Measurements from ENCODE around the gene ERVK3-1. TPM values are rescaled to one million over a fixed set of nuclear protein-coding genes. Genes with fewer than 3 reads are reported as not detected.

ERVK3-1 gene
- total and polyA plus RNA-seq, 2 experiments from 2014 or later: 57.9 to 71.7 TPM

- Histone ChIP-seq H3K4me1 (ENCODE audit: insufficient read depth) (peaks cover 7% of the 10 kb centered on the region), H3K27me3 (no peaks in the 10 kb centered on the region), H3K36me3 (replicated peaks; ENCODE audit: insufficient read depth, low read depth) (no peaks in the 10 kb centered on the region), H3K4me2 (peak within 1 kb of the TSS; percentile 88), H3K9me2 (replicated peaks; ENCODE audit: insufficient read depth) (no peaks in the 10 kb centered on the region), H3K4me3 (peak within 1 kb of the TSS; percentile 93), H4K20me1 (ENCODE audit: insufficient read depth, poor library complexity, severe bottlenecking) (no peaks in the 10 kb centered on the region), H2AFZ (peak within 1 kb of the TSS; percentile 93), H3K79me2 (peaks cover 8% of the 10 kb centered on the region), H3K9me3 (ENCODE audit: low read depth) (no peaks in the 10 kb centered on the region), H3K27ac (peak within 1 kb of the TSS; percentile 100)
- 1% methylated on average over 74 of the region's 74 CpGs for WGBS (ENCODE audit: low lambda C conversion rate, missing lambda C conversion rate)
- no peak for TF ChIP-seq EZH2 (IDR thresholded peaks at IDR 0.05; ENCODE audit: borderline replicate concordance)
- no peak for TF ChIP-seq EZH2phosphoT487 (IDR thresholded peaks at IDR 0.05; ENCODE audit: low read depth, severe bottlenecking, unreplicated experiment)
- TF ChIP-seq CTCF (IDR thresholded peaks at IDR 0.05; ENCODE audit: poor library complexity): no peak
- peak; percentile 97 for DNase-seq (ENCODE audit: low spot score)
Observed at GRCh38 chr19:58362272-58362994, 57.3 kb downstream of the ERVK3-1 start, which contains the start of gene ZNF497. ZNF497 (minus strand) TSS chr19:58362751; CDS start chr19:58357635, 5,116 bp downstream.

- Histone ChIP-seq H3K27ac (no peak overlapping the region), H3K9me3 (ENCODE audit: low read depth) (no peaks in the 10 kb centered on the region), H2AFZ (no peak overlapping the region), H3K9me2 (replicated peaks; ENCODE audit: insufficient read depth) (no peaks in the 10 kb centered on the region), H4K20me1 (ENCODE audit: insufficient read depth, poor library complexity, severe bottlenecking) (no peaks in the 10 kb centered on the region), H3K4me1 (ENCODE audit: insufficient read depth) (peaks cover 7% of the 10 kb centered on the region), H3K27me3 (no peaks in the 10 kb centered on the region), H3K4me2 (no peak overlapping the region), H3K4me3 (no peak overlapping the region), H3K36me3 (replicated peaks; ENCODE audit: insufficient read depth, low read depth) (no peaks in the 10 kb centered on the region), H3K79me2 (peaks cover 8% of the 10 kb centered on the region)
- WGBS (ENCODE audit: low lambda C conversion rate, missing lambda C conversion rate): 94% methylated on average over 5 of the region's 5 CpGs
- no peak for DNase-seq (ENCODE audit: low spot score)
- no peak for TF ChIP-seq CTCF (IDR thresholded peaks at IDR 0.05; ENCODE audit: poor library complexity)
- no peak for TF ChIP-seq EZH2phosphoT487 (IDR thresholded peaks at IDR 0.05; ENCODE audit: low read depth, severe bottlenecking, unreplicated experiment)
- no peak for TF ChIP-seq EZH2 (IDR thresholded peaks at IDR 0.05; ENCODE audit: borderline replicate concordance)
Observed at GRCh38 chr19:58364146-58364545, 59.0 kb downstream of the ERVK3-1 start.

Small RNA genes within 50 kb of the gene (microRNA-seq; reads per million reads assigned to microRNA genes)
- gene MIR6806: not detected

Small RNA genes within 50 kb of the gene (small RNA-seq; reads per million reads assigned to genes)
- 0.09 reads per million for gene MIR6806
- 0.12 reads per million for gene RNA5SP473

Other genes with a start within 250 kb of the ERVK3-1 start
- gene ZNF135, start 246.1 kb upstream of the ERVK3-1 start, total RNA-seq: 5.8 and 7.4 TPM in 2 replicates
- gene ZNF135, start 246.1 kb upstream of the ERVK3-1 start, polyA plus RNA-seq: 4.3 and 5.0 TPM in 2 replicates
- gene ZSCAN18, start 207.1 kb upstream of the ERVK3-1 start, total RNA-seq: 30.4 and 49.8 TPM in 2 replicates
- 51.8 and 59.1 TPM in 2 replicates for gene ZSCAN18, start 207.1 kb upstream of the ERVK3-1 start, polyA plus RNA-seq
- 17.0 and 18.4 TPM in 2 replicates for gene ZNF329, start 154.6 kb upstream of the ERVK3-1 start, total RNA-seq
- gene ZNF329, start 154.6 kb upstream of the ERVK3-1 start, polyA plus RNA-seq: 1.8 and 2.8 TPM in 2 replicates
- 28.1 and 28.8 TPM in 2 replicates for gene ZNF274, start 122.3 kb upstream of the ERVK3-1 start, total RNA-seq
- gene ZNF274, start 122.3 kb upstream of the ERVK3-1 start, polyA plus RNA-seq: 29.0 and 30.8 TPM in 2 replicates
- gene ZNF544, start 76.5 kb upstream of the ERVK3-1 start, total RNA-seq: 19.3 and 34.1 TPM in 2 replicates
- 12.3 and 17.2 TPM in 2 replicates for gene ZNF544, start 76.5 kb upstream of the ERVK3-1 start, polyA plus RNA-seq
- gene ZNF8, start 26.4 kb upstream of the ERVK3-1 start, total RNA-seq: 7.1 and 8.7 TPM in 2 replicates
- gene ZNF8, start 26.4 kb upstream of the ERVK3-1 start, polyA plus RNA-seq: 1.0 and 1.4 TPM in 2 replicates
- 1.3 and 2.0 TPM in 2 replicates for gene ZSCAN22, start 21.6 kb downstream of the ERVK3-1 start, total RNA-seq
- 2.2 and 3.0 TPM in 2 replicates for gene ZSCAN22, start 21.6 kb downstream of the ERVK3-1 start, polyA plus RNA-seq
- 35.9 and 45.5 TPM in 2 replicates for gene A1BG, start 48.1 kb downstream of the ERVK3-1 start, total RNA-seq
- gene A1BG, start 48.1 kb downstream of the ERVK3-1 start, polyA plus RNA-seq: 106 and 108 TPM in 2 replicates
- 1.5 and 1.6 TPM in 2 replicates for gene ZNF497, start 57.4 kb downstream of the ERVK3-1 start, total RNA-seq
- gene ZNF497, start 57.4 kb downstream of the ERVK3-1 start, polyA plus RNA-seq: 3.3 and 4.3 TPM in 2 replicates
- gene ZNF837, start 75.7 kb downstream of the ERVK3-1 start, total RNA-seq: 5.0 and 5.9 TPM in 2 replicates
- 5.4 and 9.7 TPM in 2 replicates for gene ZNF837, start 75.7 kb downstream of the ERVK3-1 start, polyA plus RNA-seq
- gene RPS5, start 81.9 kb downstream of the ERVK3-1 start, total RNA-seq: 1,644 and 2,420 TPM in 2 replicates
- gene RPS5, start 81.9 kb downstream of the ERVK3-1 start, polyA plus RNA-seq: 562 and 565 TPM in 2 replicates
- gene RNF225, start 90.3 kb downstream of the ERVK3-1 start, total RNA-seq: not detected in 2 replicates
- 0.47 TPM in 1 of 2 replicates, not detected in the other for gene RNF225, start 90.3 kb downstream of the ERVK3-1 start, polyA plus RNA-seq
- gene ZNF584, start 103.3 kb downstream of the ERVK3-1 start, total RNA-seq: 4.5 and 5.5 TPM in 2 replicates
- gene ZNF584, start 103.3 kb downstream of the ERVK3-1 start, polyA plus RNA-seq: 4.5 and 7.9 TPM in 2 replicates
- 1.0 and 1.5 TPM in 2 replicates for gene ZNF132, start 134.8 kb downstream of the ERVK3-1 start, total RNA-seq
- gene ZNF132, start 134.8 kb downstream of the ERVK3-1 start, polyA plus RNA-seq: 0.35 and 0.95 TPM in 2 replicates
- gene ZNF324B, start 146.2 kb downstream of the ERVK3-1 start, total RNA-seq: 5.8 and 7.0 TPM in 2 replicates
- gene ZNF324B, start 146.2 kb downstream of the ERVK3-1 start, polyA plus RNA-seq: 1.9 and 2.4 TPM in 2 replicates
- gene ZNF324, start 161.7 kb downstream of the ERVK3-1 start, total RNA-seq: 8.7 and 13.1 TPM in 2 replicates
- gene ZNF324, start 161.7 kb downstream of the ERVK3-1 start, polyA plus RNA-seq: 9.1 and 9.3 TPM in 2 replicates
- 11.2 and 20.5 TPM in 2 replicates for gene ZNF446, start 171.0 kb downstream of the ERVK3-1 start, total RNA-seq
- gene ZNF446, start 171.0 kb downstream of the ERVK3-1 start, polyA plus RNA-seq: 13.8 and 20.7 TPM in 2 replicates
- 8.4 and 9.0 TPM in 2 replicates for gene SLC27A5, start 206.6 kb downstream of the ERVK3-1 start, total RNA-seq
- 13.8 and 19.1 TPM in 2 replicates for gene SLC27A5, start 206.6 kb downstream of the ERVK3-1 start, polyA plus RNA-seq
- 3.3 and 5.4 TPM in 2 replicates for gene ZBTB45, start 214.4 kb downstream of the ERVK3-1 start, total RNA-seq
- gene ZBTB45, start 214.4 kb downstream of the ERVK3-1 start, polyA plus RNA-seq: 18.5 and 21.6 TPM in 2 replicates
- 189 and 191 TPM in 2 replicates for gene TRIM28, start 238.7 kb downstream of the ERVK3-1 start, total RNA-seq
- 159 and 180 TPM in 2 replicates for gene TRIM28, start 238.7 kb downstream of the ERVK3-1 start, polyA plus RNA-seq
- gene CHMP2A, start 249.7 kb downstream of the ERVK3-1 start, total RNA-seq: 88.4 and 122 TPM in 2 replicates
- gene CHMP2A, start 249.7 kb downstream of the ERVK3-1 start, polyA plus RNA-seq: 188 and 196 TPM in 2 replicates